Activated CD4-positive, alpha-beta T cell treated with anti-CD3 and anti-CD28 coated beads, Interleukin-2, amount 50 U/mL, for 4 hours (primary cell): Measurements from ENCODE around the gene SORBS2.

Source experiments
- DNase-seq, 2 experiments: peaks; one replicate each; pipeline ENCODE4 v3.0.0-alpha.2; 2020

The SORBS2 gene

DNA sequence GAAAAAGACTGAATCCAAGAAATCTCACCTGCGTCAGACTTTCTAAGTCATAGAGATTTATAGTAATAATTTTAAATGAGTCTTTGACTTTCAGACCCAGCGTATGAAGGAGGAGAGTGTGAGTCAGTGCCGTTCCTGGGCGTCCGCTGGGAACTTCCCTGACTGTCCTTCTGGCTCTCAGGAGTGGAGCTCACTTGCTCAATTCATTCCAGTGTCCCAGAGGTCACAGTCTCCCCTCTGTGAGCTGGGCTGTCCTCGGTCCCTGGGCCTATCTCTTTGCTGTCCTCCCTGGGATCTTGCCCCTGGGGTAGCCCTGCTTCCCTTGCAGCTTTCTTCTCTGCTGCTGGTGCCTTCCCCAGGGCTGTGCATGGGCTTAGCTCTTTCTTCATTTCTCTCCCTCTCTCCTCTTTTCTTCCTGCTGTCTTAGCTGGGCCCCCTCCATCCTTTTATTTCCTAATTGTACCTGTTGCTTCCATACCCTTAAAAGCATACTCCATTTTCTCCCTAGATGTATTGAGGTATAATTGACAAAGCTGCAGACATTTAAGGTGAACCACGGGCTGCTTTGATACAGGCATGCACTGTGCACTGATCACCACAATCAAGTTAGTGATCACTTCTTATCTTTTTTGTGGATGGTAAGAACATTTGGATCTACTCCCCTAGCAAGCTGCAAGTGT, 11.6 kb downstream of the SORBS2 start:
- no peak for DNase-seq

DNA sequence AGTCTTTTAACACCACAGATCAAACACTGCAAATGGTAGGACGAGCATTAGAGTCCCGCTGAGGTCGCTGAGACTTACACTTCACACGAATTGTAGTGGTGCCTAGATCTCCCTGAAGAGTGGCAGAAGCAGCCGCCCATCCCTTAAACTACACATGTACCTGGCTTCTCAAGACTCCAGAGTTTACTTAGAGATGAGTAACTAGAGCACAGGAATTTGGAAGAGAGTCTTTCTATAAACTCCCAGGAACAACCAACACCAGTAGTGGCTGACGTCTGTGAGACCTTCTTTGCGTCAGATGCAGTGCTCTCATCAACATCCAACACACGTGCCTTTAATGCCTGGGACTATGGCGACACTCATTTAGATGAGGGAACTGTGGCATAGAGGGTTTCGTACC, 12.6 kb downstream of the SORBS2 start:
- DNase-seq: no peak

DNA sequence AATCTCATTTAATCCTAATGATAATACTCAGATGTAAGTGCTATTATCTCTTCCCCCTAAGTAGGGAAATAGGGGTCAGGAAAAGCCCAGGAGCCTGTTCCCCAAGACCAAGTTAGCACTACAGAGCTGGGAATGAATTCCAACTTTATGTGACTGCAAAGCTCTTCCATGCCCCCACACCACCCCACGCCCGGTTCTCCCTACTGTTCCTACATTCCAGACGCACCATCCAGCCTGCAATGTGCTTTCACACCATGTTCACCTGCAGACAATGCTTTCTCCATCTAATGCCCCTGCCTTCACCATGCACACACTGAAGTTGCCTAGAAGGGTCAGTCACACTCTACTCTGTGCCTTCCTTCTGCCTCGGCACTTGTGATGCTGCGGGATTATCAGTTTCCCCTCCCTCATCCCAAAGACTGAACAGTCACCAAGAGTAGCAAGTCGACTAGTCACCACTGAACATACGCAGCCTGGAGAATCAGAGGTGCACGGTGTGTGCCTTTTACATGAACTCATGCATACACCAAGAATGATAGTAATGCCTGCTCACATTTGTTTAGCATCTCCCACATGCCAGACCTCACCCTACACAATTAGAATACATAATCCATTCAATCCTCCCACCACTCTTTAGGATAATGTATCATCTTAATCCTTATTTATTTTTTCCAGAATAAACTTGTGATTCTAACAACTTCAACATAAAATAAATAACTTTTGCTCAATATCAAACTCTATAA, 14.2 kb downstream of the SORBS2 start:
- no peak for DNase-seq

DNA sequence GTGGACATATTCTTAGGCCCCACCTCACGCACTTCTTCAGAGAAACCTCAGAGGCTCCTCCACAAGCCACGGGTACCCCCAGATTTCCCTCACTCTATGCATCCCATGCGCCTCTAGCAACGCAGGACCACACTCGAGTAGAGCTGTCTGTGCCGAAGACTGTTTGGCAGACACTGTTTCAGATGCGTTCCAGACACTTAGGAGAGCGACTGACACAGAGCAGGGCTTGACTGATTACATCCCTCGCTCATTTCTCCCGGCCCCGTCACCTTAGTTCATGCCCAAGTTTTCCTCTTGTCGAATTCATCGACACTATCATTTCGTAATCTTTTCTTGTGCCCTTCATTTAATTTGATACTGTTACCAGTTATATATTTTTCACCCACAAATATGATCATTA, 15.0 kb downstream of the SORBS2 start:
- DNase-seq: no peak

DNA sequence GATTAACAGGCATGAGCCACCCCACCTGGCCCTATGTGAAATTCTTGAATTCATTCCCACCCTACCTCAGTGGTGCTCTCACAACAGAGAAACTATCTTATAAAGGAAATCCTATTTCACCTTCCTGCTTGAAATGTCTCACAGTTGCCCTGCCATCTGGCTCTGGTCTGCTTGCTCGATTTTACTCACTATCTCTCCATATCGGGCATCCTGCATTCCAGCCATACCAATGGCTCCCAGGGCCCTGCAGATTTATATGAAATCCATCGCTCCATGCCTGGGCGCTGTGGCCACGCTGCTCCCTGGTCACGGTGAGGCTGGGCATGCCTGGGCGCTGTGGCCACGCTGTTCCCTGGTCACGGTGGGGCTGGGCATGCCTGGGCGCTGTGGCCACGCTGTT, 15.8 kb downstream of the SORBS2 start:
- DNase-seq: no peak

DNA sequence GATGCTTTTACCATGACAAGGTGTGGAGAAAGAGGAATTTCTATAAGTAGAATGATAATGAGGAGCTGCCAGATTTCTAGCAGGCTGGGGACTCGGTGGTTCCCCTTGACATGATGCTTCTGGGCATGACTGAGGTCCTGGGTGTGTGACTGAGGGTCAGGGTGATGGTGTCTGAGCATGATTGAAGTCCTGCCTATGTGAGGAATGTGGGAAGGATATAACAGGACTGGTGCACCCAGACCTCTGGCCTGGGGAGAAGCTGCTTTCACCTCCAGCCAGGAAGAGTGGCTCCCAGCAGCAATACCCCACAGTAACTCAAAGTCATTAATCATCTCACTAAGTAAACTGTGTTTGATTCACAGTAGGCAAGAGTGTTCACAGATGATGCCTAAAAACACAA, 17.4 kb downstream of the SORBS2 start:
- no peak for DNase-seq

DNA sequence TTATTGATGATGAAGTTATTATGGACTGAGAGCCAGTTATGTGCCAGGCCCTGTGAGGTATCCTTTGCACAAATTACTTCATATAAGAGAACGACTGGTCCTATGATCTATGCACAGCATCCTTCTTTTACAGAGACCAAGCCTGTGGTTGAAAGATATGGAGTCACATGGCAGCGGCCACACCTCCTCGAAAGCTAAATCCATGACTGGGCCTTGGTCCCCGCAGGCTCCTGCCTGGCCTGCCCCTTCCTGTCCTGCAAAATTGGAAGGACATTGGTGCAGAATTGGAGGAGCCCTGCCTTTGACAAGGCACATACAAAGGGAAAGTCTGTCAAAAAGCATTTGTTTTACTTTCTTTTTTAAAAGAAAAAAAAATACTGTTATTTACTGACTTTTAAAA, 18.3 kb downstream of the SORBS2 start:
- no peak for DNase-seq

DNA sequence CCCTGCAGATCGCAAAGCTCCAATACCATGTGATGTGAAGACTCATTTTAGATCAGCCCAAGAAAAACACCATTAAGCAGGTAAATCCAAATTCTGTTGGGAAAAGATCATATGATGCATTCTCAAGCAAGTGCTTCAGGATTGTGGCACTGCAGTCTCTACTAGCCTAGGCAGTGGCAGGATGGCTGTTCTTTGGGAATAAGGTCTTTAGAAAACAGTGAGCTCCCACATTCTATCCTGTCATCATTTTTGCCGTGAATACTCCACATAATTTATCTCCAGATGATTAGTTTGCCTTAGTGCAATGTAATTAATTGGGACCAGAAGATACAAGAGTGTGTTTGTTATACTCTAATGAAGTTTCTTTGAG, 18.9 kb downstream of the SORBS2 start:
- DNase-seq: no peak

DNA sequence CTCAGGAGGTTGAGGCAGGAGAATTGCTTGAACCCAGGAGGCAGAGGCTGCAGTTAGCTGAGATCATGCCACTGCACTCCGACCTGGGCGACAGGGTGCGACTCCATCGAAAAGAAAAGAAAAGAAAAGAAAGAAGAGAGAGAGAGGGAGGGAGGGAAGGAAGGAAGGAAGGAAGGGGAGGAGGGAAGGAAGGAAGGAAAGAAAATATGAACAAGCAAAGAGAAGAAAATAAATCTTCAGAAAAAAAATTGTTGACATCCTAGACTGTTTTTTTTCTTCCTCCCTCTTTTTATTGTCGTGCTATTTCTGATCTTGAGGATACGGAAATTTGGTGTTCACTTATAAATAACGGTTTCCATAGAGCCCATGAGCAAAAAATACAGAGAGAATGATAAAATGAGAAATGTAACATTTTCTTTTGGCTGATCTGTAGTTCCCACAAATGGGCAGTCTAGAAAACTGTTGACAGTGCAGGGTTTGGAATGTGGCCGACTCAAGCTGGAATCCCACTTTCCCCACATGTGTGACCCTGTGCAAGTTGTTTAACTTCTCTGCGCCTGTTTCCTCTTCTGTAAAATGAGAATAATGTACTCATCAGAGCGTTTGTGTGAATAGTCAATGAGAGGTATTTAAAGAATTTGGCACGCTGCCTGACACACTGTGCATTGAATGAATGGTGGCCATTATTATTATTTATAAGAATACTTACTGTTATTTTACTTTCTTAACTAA, 19.4 kb downstream of the SORBS2 start:
- DNase-seq: no peak

DNA sequence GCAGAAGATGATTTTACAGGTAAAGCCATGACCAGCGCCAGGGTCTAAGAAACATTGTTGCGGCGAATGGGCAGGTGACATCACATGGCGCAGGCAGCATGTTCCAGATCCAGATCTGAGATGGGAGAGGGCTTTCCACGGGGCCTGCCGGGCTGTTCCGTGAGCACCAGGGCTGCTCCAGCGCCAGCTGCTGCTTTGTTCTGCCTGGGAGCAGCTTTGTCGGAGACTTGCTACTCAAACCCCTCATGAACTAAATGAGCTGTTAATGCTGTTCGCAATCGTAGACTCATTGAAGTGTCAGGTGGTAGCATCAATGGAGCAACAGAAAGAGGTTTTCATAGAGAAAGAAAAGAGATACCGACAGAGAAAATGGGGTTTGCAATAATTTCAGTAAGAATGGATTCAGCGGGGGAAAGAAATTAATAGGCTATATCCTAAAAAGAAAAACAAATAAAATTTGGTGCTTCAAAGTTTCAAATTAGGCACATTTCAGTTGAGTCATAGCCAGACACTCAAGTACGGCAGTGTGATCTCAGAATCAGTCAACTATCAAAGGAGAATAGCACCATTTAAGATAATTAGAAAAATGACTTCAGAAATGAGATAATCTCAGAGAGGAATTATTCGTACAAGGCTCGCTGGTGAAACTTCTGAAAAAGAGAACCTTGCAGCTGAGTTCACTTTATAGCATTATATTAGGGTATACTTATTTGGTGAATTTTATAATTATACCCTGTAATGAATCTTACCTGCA, 23.9 kb downstream of the SORBS2 start:
- no peak for DNase-seq

DNA sequence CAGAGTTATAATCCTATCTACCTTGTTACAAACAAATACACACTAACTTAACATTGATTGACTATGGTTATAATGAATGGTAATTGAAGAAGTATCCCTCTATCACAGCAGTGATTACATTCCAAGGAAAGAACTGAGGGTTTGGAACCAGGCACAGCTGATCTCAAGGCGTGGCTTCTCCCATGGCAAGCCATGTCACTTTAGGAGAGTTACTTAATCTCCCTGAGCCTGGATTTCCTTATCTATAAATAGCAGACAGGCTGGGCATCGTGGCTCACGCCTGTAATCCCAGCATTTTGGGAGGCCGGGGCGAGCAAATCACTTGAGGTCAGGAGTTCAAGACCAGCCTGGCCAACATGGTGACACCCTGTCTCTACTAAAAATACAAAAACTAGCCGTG, 25.6 kb downstream of the SORBS2 start:
- no peak for DNase-seq

DNA sequence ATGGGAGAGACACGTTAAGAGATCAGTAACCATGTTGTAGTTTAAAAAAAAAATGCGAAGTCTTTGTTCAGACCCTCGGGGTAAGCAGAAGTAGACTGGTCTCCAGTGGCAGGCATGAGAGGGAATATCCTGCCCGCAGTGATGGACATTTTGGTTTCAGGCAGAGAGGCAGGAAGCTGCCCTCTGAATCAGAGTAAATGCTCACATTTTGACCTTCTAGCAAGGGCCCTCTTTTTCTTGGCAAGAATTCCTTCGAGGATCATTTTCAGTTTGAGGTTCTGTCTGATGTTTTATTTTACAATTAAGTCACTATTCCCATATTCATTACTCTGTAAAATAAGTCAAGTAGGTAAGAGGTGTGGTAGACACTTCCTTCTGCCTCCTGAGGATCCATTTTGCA, 28.4 kb downstream of the SORBS2 start:
- no peak for DNase-seq

DNA sequence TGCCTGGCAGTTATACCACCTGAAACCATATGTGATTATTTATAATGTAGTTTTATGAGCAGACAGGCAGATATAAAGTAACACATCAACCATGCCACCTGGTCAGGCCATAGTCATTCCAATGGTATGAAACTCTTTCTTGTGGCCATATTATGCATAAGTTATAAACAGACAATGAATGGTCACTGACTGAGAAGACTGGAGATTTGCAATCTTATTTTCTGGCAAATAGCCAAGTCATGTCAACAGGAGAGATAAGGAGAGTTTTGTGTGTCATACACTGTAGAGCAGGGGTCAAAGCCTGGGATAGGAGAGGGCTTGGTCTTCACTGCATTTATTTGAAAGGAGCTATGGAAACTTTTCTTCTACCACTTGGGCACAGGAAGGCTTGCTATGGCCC, 29.5 kb downstream of the SORBS2 start:
- DNase-seq: no peak

DNA sequence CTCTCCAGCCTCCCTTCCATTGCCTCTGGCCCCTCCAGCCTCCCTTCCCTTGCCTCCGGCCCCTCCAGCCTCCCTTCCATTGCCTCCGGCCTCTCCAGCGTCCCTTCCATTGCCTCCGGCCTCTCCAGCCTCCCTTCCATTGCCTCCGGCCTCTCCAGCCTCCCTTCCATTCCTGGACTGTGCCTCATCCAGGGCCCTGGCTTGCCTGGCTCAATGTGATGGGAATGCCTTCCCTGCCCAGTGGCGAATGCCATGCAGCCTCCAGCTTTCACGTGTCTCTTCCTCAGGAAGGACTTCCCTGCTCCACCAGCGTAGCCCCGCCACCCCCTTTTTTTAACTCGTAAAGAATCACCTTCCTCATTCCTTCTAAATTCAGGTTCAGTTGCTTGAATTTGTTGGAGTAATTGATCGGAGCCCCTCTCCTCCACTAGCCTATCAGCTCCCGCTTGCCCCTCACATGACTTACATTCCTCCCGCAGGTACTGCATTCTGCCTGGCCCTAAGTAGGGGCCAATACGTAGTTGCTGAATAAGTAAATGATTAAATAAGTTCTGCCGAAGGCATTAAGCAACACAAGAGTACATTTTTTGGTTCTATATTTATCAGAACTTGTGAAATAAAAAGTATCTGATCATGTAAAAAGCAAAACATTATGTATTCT, 30.3 kb downstream of the SORBS2 start:
- no peak for DNase-seq

DNA sequence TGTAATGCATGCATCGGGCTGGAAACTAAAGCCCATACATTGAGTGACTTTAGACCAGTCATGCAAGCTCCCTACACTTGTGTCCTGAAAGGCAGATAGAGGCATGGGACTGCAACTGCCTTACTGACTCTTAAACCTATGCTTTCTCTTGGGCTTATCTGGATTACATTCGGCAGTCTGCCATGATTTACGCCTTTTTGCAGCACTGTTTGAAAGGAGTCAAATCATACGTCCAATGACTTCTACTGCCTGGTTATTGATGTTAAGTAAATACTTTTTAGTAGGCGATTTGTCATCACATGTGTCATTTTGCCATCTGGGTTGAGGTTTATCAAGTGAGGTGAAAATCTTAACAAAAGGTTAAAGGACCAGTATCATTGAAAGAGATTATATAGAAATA, 31.5 kb downstream of the SORBS2 start:
- no peak for DNase-seq

DNA sequence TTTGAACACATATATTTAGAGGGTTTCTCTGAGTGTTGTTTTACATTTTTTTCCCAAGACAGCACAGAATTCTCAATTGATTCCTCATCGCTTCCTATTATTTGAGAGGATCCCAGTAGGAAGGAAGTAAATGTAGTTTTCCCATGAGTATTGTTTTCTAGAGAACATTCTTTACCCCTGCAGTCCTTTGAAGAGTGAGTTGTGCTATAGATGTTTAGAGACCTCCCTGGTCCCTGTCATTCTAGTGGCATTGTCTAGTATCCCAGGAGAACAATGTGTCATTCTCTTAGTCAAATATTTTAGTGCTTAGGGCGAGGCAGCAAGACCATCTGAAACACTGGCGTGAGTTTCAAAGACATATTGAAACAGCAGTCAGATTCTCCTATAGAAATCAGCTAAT, 32.5 kb downstream of the SORBS2 start:
- no peak for DNase-seq

DNA sequence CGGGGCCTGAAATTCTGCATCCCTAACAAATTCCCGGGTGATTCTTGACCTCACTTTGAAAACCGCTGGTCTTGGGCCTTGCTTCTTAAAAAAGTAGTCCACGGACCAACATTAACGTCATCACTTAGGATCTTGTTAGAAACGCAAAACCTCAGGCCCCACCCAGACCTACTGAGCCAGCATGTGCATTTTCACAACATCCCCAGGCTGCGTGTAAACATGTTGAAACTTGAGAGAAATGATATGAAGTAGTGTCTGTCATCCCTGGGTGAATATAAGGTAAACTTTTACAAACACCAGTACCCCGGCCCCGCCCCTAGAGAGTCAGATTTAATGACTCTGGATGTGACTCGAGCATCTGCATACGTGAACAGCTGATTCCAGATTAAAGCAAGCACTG, 33.7 kb downstream of the SORBS2 start:
- no peak for DNase-seq

DNA sequence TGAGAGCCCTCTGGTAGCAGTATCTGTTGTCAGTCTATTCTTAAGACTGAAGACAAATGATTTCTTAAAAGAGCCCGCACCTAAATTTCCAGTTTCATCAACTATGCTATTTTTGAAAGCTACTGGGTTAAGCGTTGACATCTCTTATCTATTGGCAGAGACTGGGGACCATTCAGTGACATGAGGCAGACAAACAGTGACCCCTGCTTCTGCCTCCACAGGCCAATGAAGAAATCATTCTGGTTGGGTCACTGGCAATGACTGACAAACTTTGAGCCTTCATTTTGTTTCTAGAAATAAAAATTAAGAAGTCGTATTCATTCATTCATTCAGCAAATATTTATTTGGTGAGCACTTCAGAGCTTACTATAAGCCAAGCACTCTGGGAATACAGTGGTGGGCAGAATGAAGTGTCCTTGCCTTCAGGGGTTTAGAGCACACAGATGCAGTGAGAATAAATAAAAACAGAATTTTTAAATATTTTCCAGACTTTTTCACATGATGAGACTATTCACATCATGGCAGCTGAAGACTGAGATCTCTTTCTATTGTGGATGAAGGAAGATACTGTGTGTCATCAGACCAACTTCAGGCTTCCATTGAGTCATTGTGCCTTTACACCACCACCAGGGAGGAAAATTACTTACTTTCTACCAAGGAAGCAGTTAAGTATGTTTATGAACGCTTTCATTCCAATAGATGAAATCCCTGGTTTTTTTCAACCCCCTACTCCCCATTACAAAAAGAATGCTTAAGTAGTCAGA, 36.0 kb downstream of the SORBS2 start:
- DNase-seq: no peak

DNA sequence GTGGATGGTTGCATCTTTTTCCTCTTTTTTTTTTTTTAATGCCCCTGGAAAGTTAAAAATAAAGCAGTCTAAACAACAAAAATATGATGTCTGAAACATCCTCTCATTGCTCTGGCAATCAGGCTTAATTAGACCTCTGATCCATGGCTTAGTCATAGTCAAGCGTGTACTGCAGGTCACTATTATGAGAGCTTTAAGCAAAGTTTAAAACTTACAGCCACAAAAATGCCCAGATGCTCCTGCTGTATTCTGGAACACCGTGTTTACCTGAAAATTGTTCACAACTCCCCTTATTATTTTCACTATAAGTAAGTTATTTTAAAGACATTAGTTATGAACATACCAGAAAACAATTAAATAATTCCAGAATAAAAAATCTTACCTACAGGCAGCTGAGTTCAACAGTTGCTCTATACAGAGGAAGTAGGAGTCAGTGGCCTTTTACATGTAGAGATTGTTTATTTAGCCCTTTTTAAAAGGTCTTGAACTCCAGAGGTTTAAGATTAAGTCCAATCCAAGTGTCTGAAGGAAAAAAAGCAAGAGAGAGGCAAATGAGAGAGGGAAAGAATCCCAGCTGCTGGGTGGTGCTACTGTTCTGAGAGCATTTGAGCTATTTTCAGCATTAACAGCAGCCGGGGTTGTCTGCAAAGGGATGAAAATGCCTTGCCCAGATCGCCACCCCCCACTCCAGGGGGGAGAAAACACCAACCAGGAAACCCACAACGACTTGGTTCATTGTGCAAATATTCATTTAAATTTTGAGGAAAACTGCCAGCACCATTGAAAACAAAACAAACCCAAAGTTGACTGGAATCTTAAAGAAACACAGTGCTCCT, 36.9 kb downstream of the SORBS2 start:
- no peak for DNase-seq

DNA sequence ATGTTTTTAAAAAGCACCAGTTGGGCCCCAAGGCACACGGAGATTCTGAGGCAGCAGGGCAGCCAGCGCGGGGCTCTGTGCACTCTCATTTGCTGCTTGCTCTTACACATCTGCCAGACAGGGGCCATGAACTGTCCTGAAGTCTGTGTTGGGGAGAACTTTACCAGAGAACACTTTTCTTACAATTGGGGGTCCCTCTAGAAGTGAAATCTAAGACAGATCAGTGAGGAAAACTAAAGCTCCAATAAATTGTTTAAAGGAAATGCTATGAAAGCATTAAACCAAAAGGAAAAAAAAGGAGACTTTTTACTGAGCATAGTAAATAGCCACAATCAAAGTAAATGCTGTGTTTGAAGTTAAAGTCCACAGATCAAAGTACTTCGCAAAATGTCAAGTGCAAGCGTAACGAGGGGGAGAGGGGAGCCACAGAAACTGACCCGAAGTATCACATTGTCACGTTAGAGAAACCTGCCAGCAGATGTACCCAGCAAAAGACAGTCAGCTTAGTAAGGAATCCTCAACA, 37.8 kb downstream of the SORBS2 start:
- no peak for DNase-seq

DNA sequence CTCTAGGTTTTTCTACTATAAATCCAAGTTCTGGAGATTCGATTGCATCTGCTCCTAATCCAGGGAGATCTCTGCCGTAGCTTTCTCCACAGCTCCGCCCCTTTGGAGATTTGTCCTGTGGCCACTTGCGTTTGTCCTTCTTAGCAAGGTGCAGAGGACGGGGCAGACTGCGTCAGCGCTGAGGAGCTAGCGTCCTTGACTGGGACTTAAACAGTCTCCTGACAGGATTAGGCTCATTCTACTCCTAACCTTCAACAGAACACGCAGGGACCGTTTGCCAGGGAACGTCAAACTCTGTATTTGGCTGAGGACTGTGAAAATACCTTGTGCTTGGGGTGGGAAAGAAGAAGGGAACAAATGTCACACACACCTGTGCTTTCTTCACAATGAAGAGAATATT, 38.6 kb downstream of the SORBS2 start:
- no peak for DNase-seq
